ENCODE results near the gene QTRT2.

DNA sequence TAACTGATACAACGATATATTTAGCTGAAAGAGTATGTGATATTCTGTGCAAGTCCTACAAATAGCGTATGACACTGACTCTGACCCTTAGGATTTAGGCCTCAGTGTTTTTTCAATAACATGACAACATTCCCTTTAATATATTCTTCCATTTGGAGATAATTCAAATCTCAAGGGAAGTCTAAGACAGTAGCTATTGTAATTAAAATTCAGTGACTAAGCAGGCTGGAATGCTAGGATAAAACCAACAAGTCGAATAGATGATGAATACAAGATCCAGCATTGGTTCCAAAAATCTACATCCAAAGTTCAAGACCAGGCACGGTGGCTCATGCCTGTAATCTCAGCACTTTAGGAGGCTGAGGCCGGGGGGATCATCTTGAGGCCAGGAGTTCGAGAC lies 56.2 kb downstream of the QTRT2 start:
- TF ChIP-seq, protein P1, sequence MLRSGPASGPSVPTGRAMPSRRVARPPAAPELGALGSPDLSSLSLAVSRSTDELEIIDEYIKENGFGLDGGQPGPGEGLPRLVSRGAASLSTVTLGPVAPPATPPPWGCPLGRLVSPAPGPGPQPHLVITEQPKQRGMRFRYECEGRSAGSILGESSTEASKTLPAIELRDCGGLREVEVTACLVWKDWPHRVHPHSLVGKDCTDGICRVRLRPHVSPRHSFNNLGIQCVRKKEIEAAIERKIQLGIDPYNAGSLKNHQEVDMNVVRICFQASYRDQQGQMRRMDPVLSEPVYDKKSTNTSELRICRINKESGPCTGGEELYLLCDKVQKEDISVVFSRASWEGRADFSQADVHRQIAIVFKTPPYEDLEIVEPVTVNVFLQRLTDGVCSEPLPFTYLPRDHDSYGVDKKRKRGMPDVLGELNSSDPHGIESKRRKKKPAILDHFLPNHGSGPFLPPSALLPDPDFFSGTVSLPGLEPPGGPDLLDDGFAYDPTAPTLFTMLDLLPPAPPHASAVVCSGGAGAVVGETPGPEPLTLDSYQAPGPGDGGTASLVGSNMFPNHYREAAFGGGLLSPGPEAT (IDR thresholded peaks at IDR 0.05; ENCODE audit: low read depth): no peak
- TF ChIP-seq, protein P2, sequence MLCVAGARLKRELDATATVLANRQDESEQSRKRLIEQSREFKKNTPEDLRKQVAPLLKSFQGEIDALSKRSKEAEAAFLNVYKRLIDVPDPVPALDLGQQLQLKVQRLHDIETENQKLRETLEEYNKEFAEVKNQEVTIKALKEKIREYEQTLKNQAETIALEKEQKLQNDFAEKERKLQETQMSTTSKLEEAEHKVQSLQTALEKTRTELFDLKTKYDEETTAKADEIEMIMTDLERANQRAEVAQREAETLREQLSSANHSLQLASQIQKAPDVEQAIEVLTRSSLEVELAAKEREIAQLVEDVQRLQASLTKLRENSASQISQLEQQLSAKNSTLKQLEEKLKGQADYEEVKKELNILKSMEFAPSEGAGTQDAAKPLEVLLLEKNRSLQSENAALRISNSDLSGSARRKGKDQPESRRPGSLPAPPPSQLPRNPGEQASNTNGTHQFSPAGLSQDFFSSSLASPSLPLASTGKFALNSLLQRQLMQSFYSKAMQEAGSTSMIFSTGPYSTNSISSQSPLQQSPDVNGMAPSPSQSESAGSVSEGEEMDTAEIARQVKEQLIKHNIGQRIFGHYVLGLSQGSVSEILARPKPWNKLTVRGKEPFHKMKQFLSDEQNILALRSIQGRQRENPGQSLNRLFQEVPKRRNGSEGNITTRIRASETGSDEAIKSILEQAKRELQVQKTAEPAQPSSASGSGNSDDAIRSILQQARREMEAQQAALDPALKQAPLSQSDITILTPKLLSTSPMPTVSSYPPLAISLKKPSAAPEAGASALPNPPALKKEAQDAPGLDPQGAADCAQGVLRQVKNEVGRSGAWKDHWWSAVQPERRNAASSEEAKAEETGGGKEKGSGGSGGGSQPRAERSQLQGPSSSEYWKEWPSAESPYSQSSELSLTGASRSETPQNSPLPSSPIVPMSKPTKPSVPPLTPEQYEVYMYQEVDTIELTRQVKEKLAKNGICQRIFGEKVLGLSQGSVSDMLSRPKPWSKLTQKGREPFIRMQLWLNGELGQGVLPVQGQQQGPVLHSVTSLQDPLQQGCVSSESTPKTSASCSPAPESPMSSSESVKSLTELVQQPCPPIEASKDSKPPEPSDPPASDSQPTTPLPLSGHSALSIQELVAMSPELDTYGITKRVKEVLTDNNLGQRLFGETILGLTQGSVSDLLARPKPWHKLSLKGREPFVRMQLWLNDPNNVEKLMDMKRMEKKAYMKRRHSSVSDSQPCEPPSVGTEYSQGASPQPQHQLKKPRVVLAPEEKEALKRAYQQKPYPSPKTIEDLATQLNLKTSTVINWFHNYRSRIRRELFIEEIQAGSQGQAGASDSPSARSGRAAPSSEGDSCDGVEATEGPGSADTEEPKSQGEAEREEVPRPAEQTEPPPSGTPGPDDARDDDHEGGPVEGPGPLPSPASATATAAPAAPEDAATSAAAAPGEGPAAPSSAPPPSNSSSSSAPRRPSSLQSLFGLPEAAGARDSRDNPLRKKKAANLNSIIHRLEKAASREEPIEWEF (IDR thresholded peaks at IDR 0.05; ENCODE audit: insufficient replicate concordance, low read depth, low read length): no peak
- TF ChIP-seq, protein P3, sequence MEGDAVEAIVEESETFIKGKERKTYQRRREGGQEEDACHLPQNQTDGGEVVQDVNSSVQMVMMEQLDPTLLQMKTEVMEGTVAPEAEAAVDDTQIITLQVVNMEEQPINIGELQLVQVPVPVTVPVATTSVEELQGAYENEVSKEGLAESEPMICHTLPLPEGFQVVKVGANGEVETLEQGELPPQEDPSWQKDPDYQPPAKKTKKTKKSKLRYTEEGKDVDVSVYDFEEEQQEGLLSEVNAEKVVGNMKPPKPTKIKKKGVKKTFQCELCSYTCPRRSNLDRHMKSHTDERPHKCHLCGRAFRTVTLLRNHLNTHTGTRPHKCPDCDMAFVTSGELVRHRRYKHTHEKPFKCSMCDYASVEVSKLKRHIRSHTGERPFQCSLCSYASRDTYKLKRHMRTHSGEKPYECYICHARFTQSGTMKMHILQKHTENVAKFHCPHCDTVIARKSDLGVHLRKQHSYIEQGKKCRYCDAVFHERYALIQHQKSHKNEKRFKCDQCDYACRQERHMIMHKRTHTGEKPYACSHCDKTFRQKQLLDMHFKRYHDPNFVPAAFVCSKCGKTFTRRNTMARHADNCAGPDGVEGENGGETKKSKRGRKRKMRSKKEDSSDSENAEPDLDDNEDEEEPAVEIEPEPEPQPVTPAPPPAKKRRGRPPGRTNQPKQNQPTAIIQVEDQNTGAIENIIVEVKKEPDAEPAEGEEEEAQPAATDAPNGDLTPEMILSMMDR (IDR thresholded peaks at IDR 0.05 in 2 of 3, conservative IDR thresholded peaks at IDR 0.05 in 1 of 3; ENCODE audit: control insufficient read depth in 2 of 3, extremely low read depth in 1 of 3, insufficient read depth in 1 of 3, low read depth in 3 of 3, low read length in 3 of 3): no peak
- TF ChIP-seq ESRRA (IDR thresholded peaks at IDR 0.05; ENCODE audit: low read length) (no peak), FOXM1 (IDR thresholded peaks at IDR 0.05; ENCODE audit: low read depth, low read length) (no peak), MYC (IDR thresholded peaks at IDR 0.05; ENCODE audit: insufficient read depth, insufficient read length, insufficient replicate concordance, low read length, severe bottlenecking) (no peak), ZZZ3 (IDR thresholded peaks at IDR 0.05; ENCODE audit: control insufficient read depth, insufficient read length, low read depth) (no peak), POLR2A (IDR thresholded peaks at IDR 0.05; ENCODE audit: low read depth, low read length) (no peak), EP300 (IDR thresholded peaks at IDR 0.05; ENCODE audit: borderline replicate concordance in 1 of 2, control insufficient read depth in 1 of 2, low read depth in 2 of 2, low read length in 2 of 2) (no peak), SP1 (IDR thresholded peaks at IDR 0.05; ENCODE audit: low read depth, low read length) (no peak), EGR1 (IDR thresholded peaks at IDR 0.05; ENCODE audit: borderline replicate concordance in 1 of 2, low read depth in 2 of 2, low read length in 2 of 2) (no peak)
- TF ChIP-seq, protein P4, sequence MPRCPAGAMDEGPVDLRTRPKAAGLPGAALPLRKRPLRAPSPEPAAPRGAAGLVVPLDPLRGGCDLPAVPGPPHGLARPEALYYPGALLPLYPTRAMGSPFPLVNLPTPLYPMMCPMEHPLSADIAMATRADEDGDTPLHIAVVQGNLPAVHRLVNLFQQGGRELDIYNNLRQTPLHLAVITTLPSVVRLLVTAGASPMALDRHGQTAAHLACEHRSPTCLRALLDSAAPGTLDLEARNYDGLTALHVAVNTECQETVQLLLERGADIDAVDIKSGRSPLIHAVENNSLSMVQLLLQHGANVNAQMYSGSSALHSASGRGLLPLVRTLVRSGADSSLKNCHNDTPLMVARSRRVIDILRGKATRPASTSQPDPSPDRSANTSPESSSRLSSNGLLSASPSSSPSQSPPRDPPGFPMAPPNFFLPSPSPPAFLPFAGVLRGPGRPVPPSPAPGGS (IDR thresholded peaks at IDR 0.05; ENCODE audit: borderline replicate concordance, insufficient read depth, low read depth, low read length, poor library complexity, severe bottlenecking): no peak
- TF ChIP-seq, protein P5, sequence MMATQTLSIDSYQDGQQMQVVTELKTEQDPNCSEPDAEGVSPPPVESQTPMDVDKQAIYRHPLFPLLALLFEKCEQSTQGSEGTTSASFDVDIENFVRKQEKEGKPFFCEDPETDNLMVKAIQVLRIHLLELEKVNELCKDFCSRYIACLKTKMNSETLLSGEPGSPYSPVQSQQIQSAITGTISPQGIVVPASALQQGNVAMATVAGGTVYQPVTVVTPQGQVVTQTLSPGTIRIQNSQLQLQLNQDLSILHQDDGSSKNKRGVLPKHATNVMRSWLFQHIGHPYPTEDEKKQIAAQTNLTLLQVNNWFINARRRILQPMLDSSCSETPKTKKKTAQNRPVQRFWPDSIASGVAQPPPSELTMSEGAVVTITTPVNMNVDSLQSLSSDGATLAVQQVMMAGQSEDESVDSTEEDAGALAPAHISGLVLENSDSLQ (IDR thresholded peaks at IDR 0.05): no peak
- TF ChIP-seq, protein P6, sequence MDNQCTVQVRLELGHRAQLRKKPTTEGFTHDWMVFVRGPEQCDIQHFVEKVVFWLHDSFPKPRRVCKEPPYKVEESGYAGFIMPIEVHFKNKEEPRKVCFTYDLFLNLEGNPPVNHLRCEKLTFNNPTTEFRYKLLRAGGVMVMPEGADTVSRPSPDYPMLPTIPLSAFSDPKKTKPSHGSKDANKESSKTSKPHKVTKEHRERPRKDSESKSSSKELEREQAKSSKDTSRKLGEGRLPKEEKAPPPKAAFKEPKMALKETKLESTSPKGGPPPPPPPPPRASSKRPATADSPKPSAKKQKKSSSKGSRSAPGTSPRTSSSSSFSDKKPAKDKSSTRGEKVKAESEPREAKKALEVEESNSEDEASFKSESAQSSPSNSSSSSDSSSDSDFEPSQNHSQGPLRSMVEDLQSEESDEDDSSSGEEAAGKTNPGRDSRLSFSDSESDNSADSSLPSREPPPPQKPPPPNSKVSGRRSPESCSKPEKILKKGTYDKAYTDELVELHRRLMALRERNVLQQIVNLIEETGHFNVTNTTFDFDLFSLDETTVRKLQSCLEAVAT (IDR thresholded peaks at IDR 0.05): no peak

Measured in GM12878 (cell line).